ENCODE measurements around the gene COL27A1.

DNA sequence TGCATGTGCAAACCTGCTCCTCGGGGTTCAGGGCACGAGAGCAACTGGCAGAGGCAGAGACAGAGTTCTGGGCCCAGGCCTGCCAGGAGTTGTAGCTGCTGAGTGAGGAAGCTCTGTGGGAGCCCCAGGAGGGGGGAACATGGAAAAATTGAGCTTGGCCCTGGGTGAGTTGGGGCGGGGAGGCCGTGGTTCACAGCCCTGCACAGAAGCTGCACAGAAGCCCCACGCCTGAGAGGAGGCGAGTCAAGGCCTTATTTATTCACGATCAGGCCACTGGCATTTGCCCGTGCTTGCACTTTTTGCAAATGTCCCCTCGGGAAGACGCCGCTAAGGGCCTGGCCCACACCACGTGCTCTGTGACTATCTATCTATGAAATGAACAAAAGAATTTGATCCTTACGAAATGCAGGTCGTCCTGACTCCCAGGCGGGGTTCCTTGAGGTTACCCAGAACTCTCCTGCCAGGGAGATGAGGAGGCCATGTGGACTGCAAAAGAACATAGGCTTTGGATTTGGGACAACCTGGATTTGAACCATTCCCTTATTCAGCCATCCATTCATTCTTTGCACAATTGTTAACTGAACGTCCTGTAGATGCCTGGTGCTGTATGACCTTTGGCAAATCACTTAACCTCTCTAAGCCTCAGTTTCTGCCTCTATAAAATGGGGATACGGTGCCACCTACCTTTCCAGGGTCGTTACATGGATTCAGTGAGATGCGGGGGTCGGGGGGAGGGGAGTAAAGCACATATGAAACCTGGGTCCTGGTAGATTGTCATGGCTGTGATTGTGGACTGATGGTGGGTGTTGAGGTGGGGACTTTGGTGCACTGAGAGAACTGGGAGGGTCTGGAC, 17.9 kb downstream of the COL27A1 start:
- TF ChIP-seq, protein P1, sequence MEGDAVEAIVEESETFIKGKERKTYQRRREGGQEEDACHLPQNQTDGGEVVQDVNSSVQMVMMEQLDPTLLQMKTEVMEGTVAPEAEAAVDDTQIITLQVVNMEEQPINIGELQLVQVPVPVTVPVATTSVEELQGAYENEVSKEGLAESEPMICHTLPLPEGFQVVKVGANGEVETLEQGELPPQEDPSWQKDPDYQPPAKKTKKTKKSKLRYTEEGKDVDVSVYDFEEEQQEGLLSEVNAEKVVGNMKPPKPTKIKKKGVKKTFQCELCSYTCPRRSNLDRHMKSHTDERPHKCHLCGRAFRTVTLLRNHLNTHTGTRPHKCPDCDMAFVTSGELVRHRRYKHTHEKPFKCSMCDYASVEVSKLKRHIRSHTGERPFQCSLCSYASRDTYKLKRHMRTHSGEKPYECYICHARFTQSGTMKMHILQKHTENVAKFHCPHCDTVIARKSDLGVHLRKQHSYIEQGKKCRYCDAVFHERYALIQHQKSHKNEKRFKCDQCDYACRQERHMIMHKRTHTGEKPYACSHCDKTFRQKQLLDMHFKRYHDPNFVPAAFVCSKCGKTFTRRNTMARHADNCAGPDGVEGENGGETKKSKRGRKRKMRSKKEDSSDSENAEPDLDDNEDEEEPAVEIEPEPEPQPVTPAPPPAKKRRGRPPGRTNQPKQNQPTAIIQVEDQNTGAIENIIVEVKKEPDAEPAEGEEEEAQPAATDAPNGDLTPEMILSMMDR (conservative IDR thresholded peaks at IDR 0.05), result no peak
- no peak for TF ChIP-seq ZFX (IDR thresholded peaks at IDR 0.05)

Measured in C4-2B (cell line).